H7 (cell line): ENCODE results near the gene TTLL5. TPM values are rescaled to one million over a fixed set of nuclear protein-coding genes. Genes with fewer than 3 reads are reported as not detected.
"Not testable (repeated sequence)": the region's sequence is repeated elsewhere in the genome, so short reads cannot be mapped to it uniquely, and the experiment has no call there.

ENCODE experiments used
- DNase-seq: peaks from one replicate; pipeline ENCODE4 v3.0.0; 2012
- H3K27me3 ChIP-seq: 2 replicates; pipeline ENCODE4 v1.6.0; 2011; ENCODE audit warnings: mild to moderate bottlenecking, low read length; ENCODE audit not compliant: control insufficient read depth, insufficient read depth
- H3K36me3 ChIP-seq: replicated peaks from 2 replicates; pipeline ENCODE4 v1.5.1; 2011; ENCODE audit warnings: low read length; ENCODE audit not compliant: control insufficient read depth, insufficient read depth
- H3K4me3 ChIP-seq: 2 replicates; pipeline ENCODE4 v1.5.1; 2011; ENCODE audit warnings: low read depth, mild to moderate bottlenecking, control low read depth, low read length, moderate library complexity; ENCODE audit not compliant: insufficient read depth
- total RNA-seq: library from RNA; depleted of rRNA; stranded (reverse); fragments of >200 nt; shearing (Covaris generic); gene quantifications from 2 replicates; pipeline ENCODE4 v1.2.3, GENCODE V29; 2014

Gene TTLL5
- total RNA-seq, 1 experiment from 2014 or later, result 19.3 TPM

DNA sequence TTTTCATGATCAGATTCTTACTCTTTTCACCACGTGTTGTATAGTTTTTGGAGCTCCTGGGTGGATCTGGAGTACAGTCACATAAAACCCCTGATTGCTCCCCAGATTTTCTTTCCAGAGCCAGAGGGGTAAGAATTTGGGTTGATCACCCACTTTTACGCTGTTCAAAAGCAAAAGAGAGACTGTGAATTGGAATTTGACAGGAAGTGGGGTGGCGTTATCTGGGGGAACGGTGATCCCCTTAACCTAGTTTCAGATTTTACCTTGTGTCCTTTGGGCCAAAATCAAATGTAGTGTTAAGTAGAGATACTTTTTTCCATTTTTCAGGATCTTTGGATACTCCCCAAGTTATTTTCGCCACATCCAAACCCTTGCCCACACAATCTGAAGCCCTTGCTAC lies 245.2 kb downstream of the TTLL5 start:
- no peak for DNase-seq
- Histone ChIP-seq H3K4me3 (no peak overlapping the region), H3K36me3 (no peaks in the 10 kb centered on the region; the same call in 1 of the 2 replicates), H3K27me3 (no peaks in the 10 kb centered on the region)

- peak; percentile 36 for DNase-seq
These were observed 245.7 kb downstream of the TTLL5 start for GRCh38 chr14:75906680-75907280.

DNA sequence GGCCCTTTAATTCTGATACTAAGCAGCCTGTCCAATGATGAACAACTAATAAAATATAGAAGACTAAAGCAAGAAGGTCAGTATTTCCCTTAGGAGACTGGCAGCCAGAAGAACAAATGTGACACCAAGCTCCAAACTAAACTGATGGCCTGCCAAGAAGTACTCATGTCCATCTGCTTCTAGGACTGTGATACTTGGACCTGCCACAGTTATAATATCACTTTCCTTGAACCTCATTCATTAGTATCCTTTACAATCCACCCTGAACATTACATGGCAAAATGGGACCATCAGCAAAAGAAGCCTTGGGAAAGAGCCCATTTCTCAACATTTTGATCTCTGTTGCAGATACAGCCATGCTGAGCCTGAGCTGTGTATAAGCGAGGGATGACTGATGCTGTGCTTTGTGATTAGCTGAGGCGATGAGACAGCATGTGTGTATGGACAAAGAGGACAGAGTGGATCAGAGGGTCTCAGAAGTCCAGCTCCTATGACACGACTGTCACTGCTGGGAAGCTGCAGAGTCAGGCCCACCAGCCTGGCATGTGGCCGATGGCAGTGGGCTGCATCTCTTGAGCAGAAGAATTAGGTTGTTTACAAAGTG lies 246.8 kb downstream of the TTLL5 start:
- Histone ChIP-seq H3K36me3 (no peaks in the 10 kb centered on the region; the same call in 1 of the 2 replicates), H3K4me3 (no peak overlapping the region), H3K27me3 (no peaks in the 10 kb centered on the region)
- no peak for DNase-seq

More at GRCh38 chr14:75906680-75907280, 245.7 kb downstream of the TTLL5 start:
- Histone ChIP-seq H3K27me3 (no peaks in the 10 kb centered on the region), H3K36me3 (no peaks in the 10 kb centered on the region; the same call in 1 of the 2 replicates), H3K4me3 (no peak overlapping the region)

- Histone ChIP-seq H3K27me3 (no peaks in the 10 kb centered on the region), H3K4me3 (no peak overlapping the region), H3K36me3 (no peaks in the 10 kb centered on the region)
- no peak for DNase-seq
These were observed 248.6 kb downstream of the TTLL5 start for GRCh38 chr14:75909630-75910029.

DNA sequence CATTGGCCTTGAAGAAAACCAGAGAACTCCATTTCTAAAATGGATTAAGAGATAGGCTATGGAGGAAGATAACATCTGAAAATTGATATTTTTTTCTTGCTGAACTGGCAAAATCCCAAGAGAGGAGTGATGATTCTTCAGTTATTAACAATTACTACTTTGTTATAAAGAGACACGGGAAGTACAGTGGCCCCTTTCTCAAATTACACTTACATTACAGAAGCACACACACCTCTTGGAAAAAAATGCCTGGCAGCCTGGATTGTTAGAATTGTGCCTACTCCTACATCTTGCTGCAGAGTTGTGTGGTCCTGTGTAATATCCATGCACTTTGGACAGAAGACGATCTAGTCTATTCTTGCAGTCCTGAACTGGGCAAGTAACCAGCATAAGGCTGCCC lies 249.0 kb downstream of the TTLL5 start:
- H3K4me3 ChIP-seq, result no peak overlapping the region
- DNase-seq, result no peak
- H3K27me3 ChIP-seq, result no peaks in the 10 kb centered on the region
- H3K36me3 ChIP-seq, result no peaks in the 10 kb centered on the region

DNA sequence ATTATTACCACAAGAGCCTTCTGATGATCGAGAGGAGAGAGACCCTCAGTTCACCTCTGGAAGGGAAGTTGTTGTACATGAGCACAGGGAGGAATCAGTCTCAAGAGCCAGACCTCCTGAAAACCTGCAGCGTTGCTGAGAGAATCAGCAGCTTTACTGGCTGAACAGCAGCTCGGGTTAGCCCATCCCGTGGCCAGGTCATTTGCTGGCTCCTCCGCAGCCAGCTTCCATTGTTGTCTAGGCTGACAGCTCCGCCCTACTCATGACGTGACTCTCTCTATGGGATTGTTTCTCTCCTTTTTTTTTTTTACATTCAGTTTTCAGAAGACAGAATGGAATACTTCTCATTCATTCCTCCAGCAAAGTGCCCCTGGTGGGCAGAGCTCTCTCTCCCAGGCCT lies 250.8 kb downstream of the TTLL5 start:
- H3K4me3 ChIP-seq, result no peak overlapping the region
- H3K36me3 ChIP-seq, result no peaks in the 10 kb centered on the region
- peak; percentile 36 for DNase-seq
- H3K27me3 ChIP-seq, result no peaks in the 10 kb centered on the region

GRCh38 chr14:75913183-75913582 lies 252.1 kb downstream of the TTLL5 start:
- no peak overlapping the region for H3K4me3 ChIP-seq

GRCh38 chr14:75915045-75915444 lies 254.0 kb downstream of the TTLL5 start:
- H3K27me3 ChIP-seq, result no peaks in the 10 kb centered on the region
- no peaks in the 10 kb centered on the region for H3K36me3 ChIP-seq
- DNase-seq, result no peak
- H3K4me3 ChIP-seq, result no peak overlapping the region

More at GRCh38 chr14:75913183-75913582, 252.1 kb downstream of the TTLL5 start:
- no peaks in the 10 kb centered on the region for H3K36me3 ChIP-seq
- no peaks in the 10 kb centered on the region for H3K27me3 ChIP-seq
- DNase-seq, result no peak

DNA sequence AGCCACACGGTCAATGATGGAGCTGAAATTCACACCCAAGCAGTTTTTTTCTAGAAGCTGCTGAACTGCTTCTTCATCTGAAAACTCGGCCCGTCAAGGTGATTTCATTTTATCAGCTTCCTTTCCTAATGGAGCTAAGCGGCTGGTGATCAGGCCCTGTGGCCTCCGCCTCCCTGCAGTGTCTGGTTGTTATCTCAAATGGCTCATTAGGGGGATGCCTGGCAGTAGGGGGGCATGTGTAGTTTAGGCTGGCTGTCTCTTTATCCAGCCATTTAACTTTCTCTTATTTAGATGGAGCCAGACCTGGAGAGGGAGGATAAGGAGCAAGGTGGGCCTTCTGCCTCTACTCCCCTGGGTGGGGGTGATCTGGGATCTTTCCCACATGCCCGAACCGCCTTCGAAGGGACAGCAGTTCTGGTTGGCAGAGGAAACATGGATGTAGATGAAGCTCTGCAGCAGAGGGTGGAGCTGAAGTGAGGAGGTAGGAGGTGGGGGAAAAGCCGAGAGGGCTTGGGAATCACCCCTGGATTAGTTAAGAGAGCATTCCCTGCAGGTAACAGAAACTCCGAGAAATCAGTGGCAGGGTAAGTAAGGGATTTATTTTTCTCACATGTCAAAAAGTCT lies 256.4 kb downstream of the TTLL5 start:
- no peak overlapping the region for H3K4me3 ChIP-seq
- H3K36me3 ChIP-seq, result no peaks in the 10 kb centered on the region
- H3K27me3 ChIP-seq, result no peaks in the 10 kb centered on the region
- DNase-seq, result peak; percentile 26

GRCh38 chr14:75917946-75918335 lies 256.9 kb downstream of the TTLL5 start:
- H3K36me3 ChIP-seq, result no peaks in the 10 kb centered on the region
- no peaks in the 10 kb centered on the region for H3K27me3 ChIP-seq
- H3K4me3 ChIP-seq, result no peak overlapping the region
- no peak for DNase-seq

DNA sequence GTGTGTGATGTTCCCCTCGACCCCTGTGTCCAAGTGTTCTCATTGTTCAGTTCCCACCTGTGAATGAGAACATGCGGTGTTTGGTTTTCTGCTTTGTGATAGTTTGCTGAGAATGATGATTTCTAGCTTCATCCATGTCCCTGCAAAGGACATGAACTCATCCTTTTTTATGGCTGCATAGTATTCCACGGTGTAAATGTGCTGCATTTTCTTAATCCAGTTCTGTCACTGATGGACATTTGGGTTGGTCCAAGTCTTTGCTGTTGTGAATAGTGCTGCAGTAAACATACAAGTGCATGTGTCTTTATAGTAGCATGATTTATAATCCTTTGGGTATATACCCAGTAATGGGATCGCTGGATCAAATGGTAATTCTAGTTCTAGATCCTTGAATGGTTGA lies 259.4 kb downstream of the TTLL5 start:
- not testable (repeated sequence) for H3K4me3 ChIP-seq, H3K36me3 ChIP-seq, H3K27me3 ChIP-seq, DNase-seq

DNA sequence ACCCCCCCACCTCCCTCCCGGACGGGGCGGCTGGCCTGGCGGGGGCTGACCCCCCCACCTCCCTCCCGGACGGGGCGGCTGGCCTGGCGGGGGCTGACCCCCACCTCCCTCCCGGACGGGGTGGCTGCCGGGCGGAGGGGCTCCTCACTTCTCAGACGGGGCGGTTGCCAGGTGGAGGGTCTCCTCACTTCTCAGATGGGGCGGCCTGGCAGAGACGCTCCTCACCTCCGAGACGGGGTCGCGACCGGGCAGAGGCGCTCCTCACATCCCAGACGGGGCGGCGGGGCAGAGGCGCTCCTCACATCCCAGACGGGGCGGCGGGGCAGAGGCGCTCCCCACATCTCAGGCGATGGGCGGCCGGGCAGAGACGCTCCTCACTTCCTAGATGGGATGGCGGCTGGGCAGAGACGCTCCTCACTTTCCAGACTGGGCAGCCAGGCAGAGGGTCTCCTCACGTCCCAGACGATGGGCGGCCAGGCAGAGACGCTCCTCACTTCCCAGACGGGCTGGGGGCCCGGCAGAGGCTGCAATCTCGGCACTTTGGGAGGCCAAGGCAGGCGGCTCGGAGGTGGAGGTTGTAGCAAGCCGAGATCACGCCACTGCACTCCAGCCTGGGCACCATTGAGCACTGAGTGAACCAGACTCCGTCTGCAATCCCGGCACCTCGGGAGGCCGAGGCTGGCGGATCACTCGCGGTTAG lies 264.2 kb downstream of the TTLL5 start:
- not testable (repeated sequence) for H3K27me3 ChIP-seq, H3K4me3 ChIP-seq, DNase-seq, H3K36me3 ChIP-seq

DNA sequence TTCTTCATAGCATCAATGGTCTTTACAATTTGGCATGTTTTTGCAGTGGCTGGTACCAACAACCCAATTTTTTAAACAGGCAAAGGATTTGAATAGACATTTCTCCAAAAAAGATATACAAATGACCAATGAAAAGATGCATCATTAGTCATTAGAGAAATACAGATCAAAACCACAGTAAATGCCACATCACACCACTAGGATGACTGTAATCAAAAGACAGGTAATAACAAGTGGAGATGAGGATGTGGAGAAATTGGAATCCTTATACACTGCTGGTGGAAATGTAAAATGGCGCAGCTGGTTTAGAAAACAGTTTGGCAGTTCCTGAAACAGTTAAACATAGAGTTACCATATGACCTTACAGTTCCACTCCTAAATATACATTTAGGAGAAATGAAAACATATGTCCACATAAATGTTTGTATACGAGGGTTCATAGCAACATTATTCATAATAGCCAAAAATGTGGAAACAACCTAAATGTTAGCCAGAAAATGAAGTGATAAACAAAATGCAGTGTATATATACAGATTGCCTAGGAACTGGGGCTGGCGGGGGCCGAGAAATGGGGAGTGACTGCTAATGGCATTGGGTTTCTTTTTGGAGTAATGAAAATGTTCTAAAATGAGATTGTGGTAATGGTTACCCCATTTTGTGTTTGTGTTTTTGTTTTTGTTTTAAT lies 265.5 kb downstream of the TTLL5 start:
- Histone ChIP-seq H3K27me3 (no peaks in the 10 kb centered on the region), H3K36me3 (no peaks in the 10 kb centered on the region), H3K4me3 (no peak overlapping the region)
- no peak for DNase-seq

GRCh38 chr14:75927564-75928087 lies 266.6 kb downstream of the TTLL5 start:
- peak; percentile 12 for DNase-seq
- H3K27me3 ChIP-seq, result no peaks in the 10 kb centered on the region
- H3K4me3 ChIP-seq, result no peak overlapping the region
- no peaks in the 10 kb centered on the region for H3K36me3 ChIP-seq
